ENCODE data around the gene KIAA1755.

DNA sequence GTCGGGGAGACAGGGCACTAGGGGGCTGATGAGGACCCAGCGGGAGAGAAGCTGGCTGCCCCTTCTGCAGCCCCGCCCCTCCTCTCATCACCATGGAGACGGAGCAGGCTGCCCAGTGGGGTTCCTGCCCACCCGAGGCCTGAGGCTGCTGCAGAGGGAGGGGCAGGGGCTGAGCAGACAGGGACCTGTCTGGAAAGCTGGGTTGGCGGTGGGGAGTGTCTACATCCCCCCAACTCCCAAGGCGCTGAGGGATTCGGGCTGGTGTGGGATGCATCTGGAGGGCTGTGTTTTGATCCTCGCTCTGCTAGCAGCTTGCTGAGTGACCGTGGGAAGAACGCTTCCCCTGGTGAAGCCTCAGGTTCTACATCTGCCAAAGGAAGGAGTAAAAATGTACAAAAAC, 42.3 kb upstream of the KIAA1755 start:
- TF ChIP-seq, protein P1, sequence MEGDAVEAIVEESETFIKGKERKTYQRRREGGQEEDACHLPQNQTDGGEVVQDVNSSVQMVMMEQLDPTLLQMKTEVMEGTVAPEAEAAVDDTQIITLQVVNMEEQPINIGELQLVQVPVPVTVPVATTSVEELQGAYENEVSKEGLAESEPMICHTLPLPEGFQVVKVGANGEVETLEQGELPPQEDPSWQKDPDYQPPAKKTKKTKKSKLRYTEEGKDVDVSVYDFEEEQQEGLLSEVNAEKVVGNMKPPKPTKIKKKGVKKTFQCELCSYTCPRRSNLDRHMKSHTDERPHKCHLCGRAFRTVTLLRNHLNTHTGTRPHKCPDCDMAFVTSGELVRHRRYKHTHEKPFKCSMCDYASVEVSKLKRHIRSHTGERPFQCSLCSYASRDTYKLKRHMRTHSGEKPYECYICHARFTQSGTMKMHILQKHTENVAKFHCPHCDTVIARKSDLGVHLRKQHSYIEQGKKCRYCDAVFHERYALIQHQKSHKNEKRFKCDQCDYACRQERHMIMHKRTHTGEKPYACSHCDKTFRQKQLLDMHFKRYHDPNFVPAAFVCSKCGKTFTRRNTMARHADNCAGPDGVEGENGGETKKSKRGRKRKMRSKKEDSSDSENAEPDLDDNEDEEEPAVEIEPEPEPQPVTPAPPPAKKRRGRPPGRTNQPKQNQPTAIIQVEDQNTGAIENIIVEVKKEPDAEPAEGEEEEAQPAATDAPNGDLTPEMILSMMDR (IDR thresholded peaks at IDR 0.05 in 8 of 11, conservative IDR thresholded peaks at IDR 0.05 in 3 of 11) = no peak
- TF ChIP-seq POLR2A (IDR thresholded peaks at IDR 0.05) (no peak), POLR2AphosphoS5 (IDR thresholded peaks at IDR 0.05) (no peak)

Measured in spleen (tissue), 7 donors.